NCI-H1092 treated with DMSO at 0.1 percent for 48 hours (cell line): ENCODE results near the gene ARHGEF11.

Experiments used
- DNase-seq: peaks from one replicate; lab custom pipeline; 2025; lab: John Stamatoyannopoulos, UW

Gene ARHGEF11

GRCh38 chr1:156894711-156895454 lies 150.7 kb downstream of the ARHGEF11 start:
- DNase-seq, result no peak

GRCh38 chr1:156894001-156894400 lies 151.5 kb downstream of the ARHGEF11 start:
- no peak for DNase-seq

GRCh38 chr1:156893048-156893953 lies 152.2 kb downstream of the ARHGEF11 start, which contains the start of gene PEAR1:
PEAR1 (plus strand) TSS chr1:156893718; CDS start chr1:156903927, 10,209 bp downstream.
- no peak for DNase-seq

- DNase-seq, result peak; percentile 70
Measured at GRCh38 chr1:156892190-156893047, 153.1 kb downstream of the ARHGEF11 start.

- peak; percentile 78 for DNase-seq
Measured at GRCh38 chr1:156889802-156890580, 155.6 kb downstream of the ARHGEF11 start.

GRCh38 chr1:156887734-156888133 lies 157.8 kb downstream of the ARHGEF11 start:
- no peak for DNase-seq

GRCh38 chr1:156887317-156887716 lies 158.2 kb downstream of the ARHGEF11 start:
- DNase-seq, result no peak

GRCh38 chr1:156886583-156887281 lies 158.8 kb downstream of the ARHGEF11 start:
- DNase-seq, result no peak

GRCh38 chr1:156885880-156886355 lies 159.6 kb downstream of the ARHGEF11 start:
- no peak for DNase-seq

- DNase-seq, result no peak
Measured at GRCh38 chr1:156885314-156885713, 160.2 kb downstream of the ARHGEF11 start.
